Cardiac muscle cell (in vitro differentiated cells and primary cell): ENCODE results near the gene FKBP3. TPM values are rescaled to one million over a fixed set of nuclear protein-coding genes. Genes with fewer than 3 reads are reported as not detected.

ENCODE experiments used
- DNase-seq, 2 donors: peaks; one replicate each; pipeline versions ENCODE4 v3.0.0 to v3.0.0-alpha.2; 2010 to 2017; ENCODE audit warnings: low read depth in 1 of 2, low spot score in 1 of 2
- H3K27ac ChIP-seq: fragments of 200-600 bp; sonication (generic); 2 replicates; pipeline ENCODE4 v1.5.1; 2016
- H3K27me3 ChIP-seq: fragments of 200-600 bp; sonication (generic); 2 replicates; pipeline ENCODE4 v1.6.0; 2016; ENCODE audit warnings: control low read depth
- H3K36me3 ChIP-seq: fragments of 200-600 bp; sonication (generic); 2 replicates; pipeline ENCODE4 v1.5.1; 2016; ENCODE audit warnings: control low read depth
- H3K4me1 ChIP-seq: fragments of 200-600 bp; sonication (generic); 2 replicates; pipeline ENCODE4 v1.8.1; 2017; ENCODE audit warnings: low read depth, mild to moderate bottlenecking, mixed run types
- H3K4me3 ChIP-seq: fragments of 200-600 bp; sonication (generic); 2 replicates; pipeline ENCODE4 v1.5.1; 2016; ENCODE audit warnings: mild to moderate bottlenecking
- H3K9me3 ChIP-seq: fragments of 200-600 bp; sonication (generic); 2 replicates; pipeline ENCODE4 v1.5.1; 2017; ENCODE audit warnings: low read depth, mild to moderate bottlenecking, control low read depth
- polyA plus RNA-seq: library from polyadenylated mRNA; unstranded; fragments of >200 nt; fragmentation: Nextera tagmentation; extraction: Ambion mirVana; gene quantifications from 2 replicates; pipeline ENCODE4 v1.2.1, GENCODE V29; 2016
- total RNA-seq: library from RNA; depleted of rRNA; stranded (reverse); fragments of >200 nt; gene quantifications from 2 replicates; pipeline ENCODE4 v1.2.3, GENCODE V29; 2016
- TF ChIP-seq, protein P1 (sequence below): IDR thresholded peaks from 2 replicates; pipeline ENCODE4 v1.5.1; 2012; ENCODE audit warnings: low read depth, mild to moderate bottlenecking, low read length

FKBP3 gene
- total and polyA plus RNA-seq, 2 experiments from 2014 or later, result 54.0 to 298 TPM

DNA sequence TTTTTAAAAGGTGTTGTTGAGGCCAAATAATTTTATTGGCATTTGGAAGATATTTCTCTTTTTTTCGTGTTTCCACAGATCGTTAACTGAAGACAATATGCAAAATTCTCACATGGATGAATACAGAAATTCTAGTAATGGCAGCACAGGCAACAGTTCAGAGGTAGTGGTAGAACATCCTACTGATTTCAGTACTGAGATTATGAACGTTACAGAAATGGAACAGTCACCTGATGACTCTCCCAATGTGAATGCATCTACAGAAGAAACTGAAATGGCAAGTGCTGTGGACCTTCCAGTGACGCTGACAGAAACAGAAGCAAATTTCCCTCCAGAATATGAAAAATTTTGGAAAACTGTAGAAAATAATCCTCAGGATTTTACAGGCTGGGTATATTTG, 39.1 kb downstream of the FKBP3 start:
- peaks cover 8% of the 10 kb centered on the region for H3K4me1 ChIP-seq
- TF ChIP-seq, protein P1, sequence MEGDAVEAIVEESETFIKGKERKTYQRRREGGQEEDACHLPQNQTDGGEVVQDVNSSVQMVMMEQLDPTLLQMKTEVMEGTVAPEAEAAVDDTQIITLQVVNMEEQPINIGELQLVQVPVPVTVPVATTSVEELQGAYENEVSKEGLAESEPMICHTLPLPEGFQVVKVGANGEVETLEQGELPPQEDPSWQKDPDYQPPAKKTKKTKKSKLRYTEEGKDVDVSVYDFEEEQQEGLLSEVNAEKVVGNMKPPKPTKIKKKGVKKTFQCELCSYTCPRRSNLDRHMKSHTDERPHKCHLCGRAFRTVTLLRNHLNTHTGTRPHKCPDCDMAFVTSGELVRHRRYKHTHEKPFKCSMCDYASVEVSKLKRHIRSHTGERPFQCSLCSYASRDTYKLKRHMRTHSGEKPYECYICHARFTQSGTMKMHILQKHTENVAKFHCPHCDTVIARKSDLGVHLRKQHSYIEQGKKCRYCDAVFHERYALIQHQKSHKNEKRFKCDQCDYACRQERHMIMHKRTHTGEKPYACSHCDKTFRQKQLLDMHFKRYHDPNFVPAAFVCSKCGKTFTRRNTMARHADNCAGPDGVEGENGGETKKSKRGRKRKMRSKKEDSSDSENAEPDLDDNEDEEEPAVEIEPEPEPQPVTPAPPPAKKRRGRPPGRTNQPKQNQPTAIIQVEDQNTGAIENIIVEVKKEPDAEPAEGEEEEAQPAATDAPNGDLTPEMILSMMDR, result no peak

DNA sequence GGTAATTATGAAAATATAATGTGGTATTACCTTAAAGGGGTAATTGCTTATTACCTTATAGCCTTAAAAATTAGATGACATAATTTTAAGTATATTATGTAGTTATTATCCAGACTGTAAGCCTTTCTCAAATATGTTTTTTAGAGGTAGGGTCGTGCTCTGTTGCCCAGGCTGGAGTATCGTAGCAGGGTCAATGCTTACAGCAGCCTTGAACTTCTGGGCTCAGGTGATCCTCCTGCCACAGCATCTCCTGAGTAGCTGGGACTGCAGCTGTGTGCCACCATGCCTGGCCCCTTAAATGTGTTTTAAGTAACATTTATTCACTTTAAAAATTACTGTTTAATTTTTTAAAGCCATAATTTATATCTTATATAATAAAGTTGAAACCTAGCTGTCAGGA, 40.0 kb downstream of the FKBP3 start:
- no peaks in the 10 kb centered on the region for H3K27me3 ChIP-seq
- no peak overlapping the region for H3K4me3 ChIP-seq
- peaks cover 17% of the 10 kb centered on the region for H3K36me3 ChIP-seq
- H3K4me1 ChIP-seq, result peaks cover 13% of the 10 kb centered on the region
- TF ChIP-seq, protein P1, result no peak
- no peaks in the 10 kb centered on the region for H3K9me3 ChIP-seq
- H3K27ac ChIP-seq, result no peak overlapping the region
- no peak for DNase-seq

More for the DNA sequence above, 39.1 kb downstream of the FKBP3 start:
- H3K4me3 ChIP-seq, result no peak overlapping the region
- peaks cover 22% of the 10 kb centered on the region for H3K36me3 ChIP-seq
- no peak for DNase-seq
- no peaks in the 10 kb centered on the region for H3K27me3 ChIP-seq
- no peak overlapping the region for H3K27ac ChIP-seq
- H3K9me3 ChIP-seq, result no peaks in the 10 kb centered on the region

DNA sequence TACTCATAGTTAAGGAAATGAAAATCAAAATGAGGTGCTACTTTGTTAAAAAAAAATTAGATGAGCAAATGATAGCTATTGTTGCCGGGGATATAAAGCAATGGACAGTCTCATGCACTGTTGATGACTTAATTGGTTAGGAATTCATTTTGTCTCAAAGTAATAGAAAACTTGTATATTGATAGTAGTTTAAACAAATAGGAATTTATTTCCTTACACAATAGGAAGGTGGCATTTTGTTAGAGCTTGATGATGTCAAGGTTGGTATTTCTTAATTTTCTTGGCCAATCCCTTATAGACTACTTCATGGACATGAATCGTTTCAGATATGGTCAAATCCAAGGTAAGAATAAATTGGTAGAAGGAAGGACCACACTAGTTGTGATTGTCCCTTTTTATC, 42.6 kb downstream of the FKBP3 start:
- peak in 1 of 2 donors; percentile 30 for DNase-seq
- H3K9me3 ChIP-seq, result no peaks in the 10 kb centered on the region
- H3K36me3 ChIP-seq, result peaks cover 9% of the 10 kb centered on the region
- H3K4me3 ChIP-seq, result no peak overlapping the region
- no peak overlapping the region for H3K27ac ChIP-seq
- no peaks in the 10 kb centered on the region for H3K27me3 ChIP-seq
- peaks cover 17% of the 10 kb centered on the region for H3K4me1 ChIP-seq
- TF ChIP-seq, protein P1, result no peak

DNA sequence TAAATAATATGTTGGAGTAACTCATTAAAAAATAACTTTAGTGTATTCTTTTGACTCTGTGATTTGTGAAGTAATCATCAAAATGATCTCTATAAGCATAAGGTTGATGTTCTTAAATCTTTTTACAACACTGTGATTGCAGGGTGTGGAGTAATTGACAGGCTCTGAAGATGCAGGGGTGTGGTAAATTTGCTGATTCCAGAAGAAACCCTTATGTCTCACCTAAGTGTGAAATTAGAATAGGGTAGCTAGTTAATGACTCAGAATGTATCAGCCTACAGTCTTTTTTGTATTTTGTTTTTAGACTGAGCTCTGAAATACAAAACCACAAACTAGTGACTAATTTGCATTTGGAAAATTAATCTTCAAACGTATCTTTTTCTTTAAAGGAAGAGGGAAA, 44.5 kb downstream of the FKBP3 start:
- no peak overlapping the region for H3K27ac ChIP-seq
- DNase-seq, result peak in 1 of 2 donors; percentile 6
- no peaks in the 10 kb centered on the region for H3K36me3 ChIP-seq
- TF ChIP-seq, protein P1, result no peak
- no peak overlapping the region for H3K4me3 ChIP-seq
- peaks cover 34% of the 10 kb centered on the region for H3K4me1 ChIP-seq
- H3K27me3 ChIP-seq, result no peaks in the 10 kb centered on the region
- no peaks in the 10 kb centered on the region for H3K9me3 ChIP-seq

DNA sequence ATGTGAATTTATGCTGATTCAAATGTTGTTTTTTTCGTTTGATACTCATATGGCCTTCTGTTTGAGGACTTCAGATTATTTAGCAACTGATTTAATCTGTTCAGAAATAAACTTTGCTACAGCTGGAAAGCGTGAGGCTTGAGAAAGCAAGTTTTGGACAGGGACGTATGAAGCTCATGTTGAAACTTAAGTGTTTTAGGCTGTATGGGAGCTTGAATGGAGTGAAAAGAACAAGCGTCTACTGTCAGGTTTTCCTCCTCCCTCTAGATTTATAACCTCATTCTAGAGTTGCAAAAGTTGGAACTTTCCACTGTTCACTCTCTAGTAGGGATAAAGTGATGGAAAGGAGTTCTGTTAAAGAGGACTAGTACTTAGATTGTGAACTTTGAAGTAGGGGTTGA, 49.3 kb downstream of the FKBP3 start:
- Histone ChIP-seq H3K4me3 (peak overlapping the region; percentile 76), H3K9me3 (no peaks in the 10 kb centered on the region), H3K36me3 (no peaks in the 10 kb centered on the region), H3K27me3 (no peaks in the 10 kb centered on the region), H3K4me1 (peaks cover 24% of the 10 kb centered on the region), H3K27ac (peak overlapping the region; percentile 87)
- DNase-seq, result peak; percentile 14 to 32
- TF ChIP-seq, protein P1, result no peak
